Large intestine (tissue), 3 donors: ENCODE results near the gene DHFR. TPM values are rescaled to one million over a fixed set of nuclear protein-coding genes. Genes with fewer than 3 reads are reported as not detected.

Experiments
- DNase-seq, 2 donors: peaks; one replicate each; pipeline versions ENCODE4 v3.0.0 to v3.0.0-alpha.2; 2013
- H3K27ac ChIP-seq: one replicate; pipeline ENCODE4 v1.5.1; 2013; ENCODE audit warnings: low read length
- H3K27me3 ChIP-seq: 2 replicates; pipeline ENCODE4 v1.6.1; 2013; ENCODE audit warnings: low read length; ENCODE audit not compliant: control insufficient read depth, insufficient read depth
- H3K36me3 ChIP-seq: 2 replicates; pipeline ENCODE4 v1.6.1; 2013; ENCODE audit warnings: low read length; ENCODE audit not compliant: control insufficient read depth, insufficient read depth
- H3K4me1 ChIP-seq: one replicate; pipeline ENCODE4 v1.6.1; 2013; ENCODE audit warnings: low read length; ENCODE audit not compliant: control insufficient read depth, insufficient read depth
- H3K4me3 ChIP-seq: one replicate; pipeline ENCODE4 v1.5.1; 2013; ENCODE audit warnings: low read length
- H3K9me3 ChIP-seq: one replicate; pipeline ENCODE4 v1.6.1; 2013; ENCODE audit warnings: mild to moderate bottlenecking, low read depth, low read length, moderate library complexity; ENCODE audit not compliant: control insufficient read depth
- WGBS: methylation state at CpG from one replicate; pipeline ENCODE4 v1.1.5; 2013; ENCODE audit warnings: low lambda C conversion rate; ENCODE audit not compliant: insufficient coverage; 5-methylcytosine and 5-hydroxymethylcytosine counted together
- polyA plus RNA-seq: library from polyadenylated mRNA; unstranded; fragments of 120-200 nt; gene quantifications from one replicate; pipeline ENCODE4 v1.2.1, GENCODE V29; 2013

The DHFR gene
- polyA plus RNA-seq, 1 donor = 50.7 TPM

- Histone ChIP-seq H3K9me3 (no peaks in the 10 kb centered on the region), H3K4me1 (no peaks in the 10 kb centered on the region), H3K36me3 (peaks cover 16% of the 10 kb centered on the region), H3K4me3 (no peak overlapping the region), H3K27me3 (no peaks in the 10 kb centered on the region), H3K27ac (no peak overlapping the region)
- WGBS = 92% methylated on average over 4 of the region's 11 CpGs
- no peak for DNase-seq
Measured at GRCh38 chr5:80631278-80632259, 23.2 kb downstream of the DHFR start.

GRCh38 chr5:80629281-80629680 lies 25.5 kb downstream of the DHFR start:
- no peaks in the 10 kb centered on the region for H3K4me1 ChIP-seq
- no peak for DNase-seq
- no peak overlapping the region for H3K4me3 ChIP-seq
- H3K27me3 ChIP-seq = no peaks in the 10 kb centered on the region
- no peak overlapping the region for H3K27ac ChIP-seq
- no peaks in the 10 kb centered on the region for H3K9me3 ChIP-seq
- H3K36me3 ChIP-seq = peaks cover 14% of the 10 kb centered on the region

GRCh38 chr5:80625230-80625629 lies 29.6 kb downstream of the DHFR start:
- no peak for DNase-seq
- Histone ChIP-seq H3K36me3 (peaks cover 7% of the 10 kb centered on the region), H3K27ac (no peak overlapping the region), H3K4me1 (no peaks in the 10 kb centered on the region), H3K4me3 (no peak overlapping the region), H3K9me3 (no peaks in the 10 kb centered on the region), H3K27me3 (no peaks in the 10 kb centered on the region)
- WGBS = 100% methylated on average over 2 of the region's 5 CpGs

GRCh38 chr5:80623999-80624398 lies 30.8 kb downstream of the DHFR start:
- no peaks in the 10 kb centered on the region for H3K4me1 ChIP-seq
- no peaks in the 10 kb centered on the region for H3K27me3 ChIP-seq
- H3K36me3 ChIP-seq = peaks cover 2% of the 10 kb centered on the region
- peak; percentile 43 to 77 for DNase-seq
- peak overlapping the region; percentile 7 for H3K27ac ChIP-seq
- 20% methylated on average over 1 of the region's 4 CpGs for WGBS
- no peak overlapping the region for H3K4me3 ChIP-seq
- no peaks in the 10 kb centered on the region for H3K9me3 ChIP-seq

- H3K27me3 ChIP-seq = no peaks in the 10 kb centered on the region
- no CpG with 5 or more reads among the region's 2 CpGs for WGBS
- no peak overlapping the region for H3K4me3 ChIP-seq
- peaks cover 2% of the 10 kb centered on the region for H3K36me3 ChIP-seq
- no peak for DNase-seq
- no peaks in the 10 kb centered on the region for H3K4me1 ChIP-seq
- no peak overlapping the region for H3K27ac ChIP-seq
- no peaks in the 10 kb centered on the region for H3K9me3 ChIP-seq
Measured at GRCh38 chr5:80622756-80623155, 32.0 kb downstream of the DHFR start.

- Histone ChIP-seq H3K27me3 (no peaks in the 10 kb centered on the region), H3K4me1 (no peaks in the 10 kb centered on the region), H3K9me3 (no peaks in the 10 kb centered on the region), H3K4me3 (no peak overlapping the region), H3K27ac (no peak overlapping the region), H3K36me3 (peaks cover 2% of the 10 kb centered on the region)
- DNase-seq = no peak
- no CpG with 5 or more reads among the region's 4 CpGs for WGBS
Measured at GRCh38 chr5:80620211-80620610, 34.6 kb downstream of the DHFR start.

- no peaks in the 10 kb centered on the region for H3K27me3 ChIP-seq
- no peak overlapping the region for H3K27ac ChIP-seq
- no peaks in the 10 kb centered on the region for H3K36me3 ChIP-seq
- H3K9me3 ChIP-seq = no peaks in the 10 kb centered on the region
- DNase-seq = peak; percentile 50 to 70
- no CpG with 5 or more reads among the region's 1 CpG for WGBS
- H3K4me3 ChIP-seq = no peak overlapping the region
- no peaks in the 10 kb centered on the region for H3K4me1 ChIP-seq
Measured at GRCh38 chr5:80619086-80619485, 35.7 kb downstream of the DHFR start.

- no CpG with 5 or more reads among the region's 4 CpGs for WGBS
- Histone ChIP-seq H3K4me3 (no peak overlapping the region), H3K36me3 (no peaks in the 10 kb centered on the region), H3K4me1 (no peaks in the 10 kb centered on the region), H3K9me3 (no peaks in the 10 kb centered on the region), H3K27ac (no peak overlapping the region), H3K27me3 (no peaks in the 10 kb centered on the region)
- no peak for DNase-seq
Measured at GRCh38 chr5:80618438-80618837, 36.3 kb downstream of the DHFR start.

- Histone ChIP-seq H3K4me3 (no peak overlapping the region), H3K4me1 (no peaks in the 10 kb centered on the region), H3K27ac (no peak overlapping the region), H3K9me3 (no peaks in the 10 kb centered on the region), H3K27me3 (no peaks in the 10 kb centered on the region), H3K36me3 (no peaks in the 10 kb centered on the region)
- WGBS = 40% methylated on average over 1 of the region's 17 CpGs
- no peak for DNase-seq
Measured at GRCh38 chr5:80615266-80615914, 39.4 kb downstream of the DHFR start.

- Histone ChIP-seq H3K27ac (no peak overlapping the region), H3K4me1 (no peaks in the 10 kb centered on the region), H3K4me3 (no peak overlapping the region), H3K27me3 (no peaks in the 10 kb centered on the region), H3K9me3 (no peaks in the 10 kb centered on the region), H3K36me3 (no peaks in the 10 kb centered on the region)
- no CpG with 5 or more reads among the region's 1 CpG for WGBS
- no peak for DNase-seq
Measured at GRCh38 chr5:80609692-80610091, 45.1 kb downstream of the DHFR start.
